NCI-H1417 treated with DMSO at 0.1 percent for 48 hours (cell line): Measurements from ENCODE around the gene PDE4A.
"Not testable (repeated sequence)": the region's sequence is repeated elsewhere in the genome, so short reads cannot be mapped to it uniquely, and the experiment has no call there.

Experiments
- DNase-seq: peaks from one replicate; lab custom pipeline; 2025; lab: John Stamatoyannopoulos, UW

The PDE4A gene

GRCh38 chr19:10462042-10462441 is 41.7 kb downstream of the PDE4A start:
- not testable (repeated sequence) for DNase-seq

DNA sequence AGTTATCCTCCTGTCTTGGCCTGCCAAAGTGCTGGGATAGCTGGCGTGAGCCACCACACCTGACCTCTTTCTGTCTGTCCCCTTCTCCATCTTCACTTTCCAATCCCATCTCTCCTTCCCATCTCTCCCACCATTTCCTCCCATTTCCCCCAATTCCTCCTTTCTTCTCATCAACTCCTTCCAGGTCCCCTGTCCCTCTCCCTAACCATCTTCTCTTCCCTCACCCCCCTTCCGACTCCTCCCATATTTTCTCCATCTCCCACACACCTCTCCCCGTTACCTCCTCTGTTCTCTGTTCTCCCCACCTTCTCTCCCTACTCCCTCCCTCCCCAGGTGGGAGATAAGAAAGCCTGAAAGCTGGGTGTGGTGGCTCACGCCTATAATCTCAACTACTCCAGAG is 42.2 kb downstream of the PDE4A start:
- no peak for DNase-seq

- no peak for DNase-seq
Measured at GRCh38 chr19:10464456-10464855, 44.1 kb downstream of the PDE4A start.

DNA sequence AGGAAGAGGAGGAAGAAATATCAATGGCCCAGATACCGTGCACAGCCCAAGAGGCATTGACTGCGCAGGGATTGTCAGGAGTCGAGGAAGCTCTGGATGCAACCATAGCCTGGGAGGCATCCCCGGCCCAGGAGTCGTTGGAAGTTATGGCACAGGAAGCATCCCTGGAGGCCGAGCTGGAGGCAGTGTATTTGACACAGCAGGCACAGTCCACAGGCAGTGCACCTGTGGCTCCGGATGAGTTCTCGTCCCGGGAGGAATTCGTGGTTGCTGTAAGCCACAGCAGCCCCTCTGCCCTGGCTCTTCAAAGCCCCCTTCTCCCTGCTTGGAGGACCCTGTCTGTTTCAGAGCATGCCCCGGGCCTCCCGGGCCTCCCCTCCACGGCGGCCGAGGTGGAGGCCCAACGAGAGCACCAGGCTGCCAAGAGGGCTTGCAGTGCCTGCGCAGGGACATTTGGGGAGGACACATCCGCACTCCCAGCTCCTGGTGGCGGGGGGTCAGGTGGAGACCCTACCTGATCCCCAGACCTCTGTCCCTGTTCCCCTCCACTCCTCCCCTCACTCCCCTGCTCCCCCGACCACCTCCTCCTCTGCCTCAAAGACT is 46.9 kb downstream of the PDE4A start:
- DNase-seq: no peak

GRCh38 chr19:10468133-10468532 is 47.8 kb downstream of the PDE4A start:
- no peak for DNase-seq

- no peak for DNase-seq
Measured at GRCh38 chr19:10471909-10472308, 51.6 kb downstream of the PDE4A start.

- no peak for DNase-seq
Measured at GRCh38 chr19:10473192-10473591, 52.9 kb downstream of the PDE4A start.

DNA sequence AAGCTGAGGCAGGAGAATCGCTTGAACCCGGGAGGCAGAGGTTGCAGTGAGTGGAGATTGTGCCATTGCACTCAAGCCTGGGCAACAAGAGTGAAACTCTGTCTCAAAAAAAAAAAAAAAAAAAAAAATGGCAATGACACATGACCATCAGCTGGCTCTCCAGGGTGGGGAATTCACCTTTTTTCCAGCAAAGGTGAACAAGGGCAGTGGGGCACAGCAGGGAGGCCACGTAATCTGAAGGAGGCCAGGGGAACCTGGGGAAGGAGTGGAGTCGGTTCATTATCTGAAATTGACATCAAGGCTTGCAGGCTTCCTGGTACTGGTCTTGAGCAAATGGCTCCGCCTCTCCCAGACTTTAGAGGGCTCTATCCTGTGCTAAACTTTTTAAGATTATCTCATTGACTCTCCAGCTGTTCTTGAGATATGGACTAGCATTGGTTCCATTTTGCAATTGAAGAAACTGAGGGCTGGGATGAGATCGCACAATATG is 54.7 kb downstream of the PDE4A start:
- DNase-seq: no peak

DNA sequence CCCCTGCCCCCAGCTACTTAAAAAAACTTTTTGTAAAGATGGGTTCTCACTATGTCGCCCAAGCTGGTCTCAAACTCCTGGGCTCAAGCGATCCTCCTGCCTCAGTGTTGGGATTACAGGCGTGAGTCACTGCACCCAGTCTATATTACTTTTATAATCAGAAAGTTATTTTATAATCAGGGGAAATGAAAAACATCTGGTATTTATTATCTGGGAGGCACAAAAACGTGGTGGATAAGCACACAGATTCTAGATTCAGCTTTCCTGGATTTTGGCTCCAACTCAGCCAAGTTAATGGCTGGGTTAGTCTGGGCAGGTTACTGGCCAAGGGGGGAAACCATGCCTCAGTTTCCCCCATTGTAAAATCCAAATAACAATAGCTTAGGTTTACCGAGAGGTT is 58.1 kb downstream of the PDE4A start:
- no peak for DNase-seq

- DNase-seq: peak; percentile 59
Measured at GRCh38 chr19:10478903-10479384, 58.6 kb downstream of the PDE4A start.

DNA sequence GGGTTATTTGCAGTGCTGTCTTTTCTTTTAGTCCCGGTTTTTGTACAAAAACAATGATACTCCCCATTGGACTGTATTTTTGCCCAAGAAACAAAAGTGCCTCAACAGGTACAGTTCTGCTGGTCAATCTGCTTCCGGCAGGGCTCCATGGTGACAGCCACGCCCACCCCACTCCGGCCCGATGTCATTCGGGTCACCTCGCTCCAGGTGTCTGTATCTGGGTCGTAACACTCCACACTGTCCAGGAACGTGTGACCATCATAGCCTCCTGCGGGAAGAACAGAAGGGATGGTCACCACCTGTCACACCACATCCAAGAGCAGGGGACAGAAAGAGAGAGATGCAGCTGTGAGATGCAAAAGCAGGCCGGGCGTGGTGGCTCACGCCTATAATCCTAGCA is 66.2 kb downstream of the PDE4A start:
- DNase-seq: no peak

DNA sequence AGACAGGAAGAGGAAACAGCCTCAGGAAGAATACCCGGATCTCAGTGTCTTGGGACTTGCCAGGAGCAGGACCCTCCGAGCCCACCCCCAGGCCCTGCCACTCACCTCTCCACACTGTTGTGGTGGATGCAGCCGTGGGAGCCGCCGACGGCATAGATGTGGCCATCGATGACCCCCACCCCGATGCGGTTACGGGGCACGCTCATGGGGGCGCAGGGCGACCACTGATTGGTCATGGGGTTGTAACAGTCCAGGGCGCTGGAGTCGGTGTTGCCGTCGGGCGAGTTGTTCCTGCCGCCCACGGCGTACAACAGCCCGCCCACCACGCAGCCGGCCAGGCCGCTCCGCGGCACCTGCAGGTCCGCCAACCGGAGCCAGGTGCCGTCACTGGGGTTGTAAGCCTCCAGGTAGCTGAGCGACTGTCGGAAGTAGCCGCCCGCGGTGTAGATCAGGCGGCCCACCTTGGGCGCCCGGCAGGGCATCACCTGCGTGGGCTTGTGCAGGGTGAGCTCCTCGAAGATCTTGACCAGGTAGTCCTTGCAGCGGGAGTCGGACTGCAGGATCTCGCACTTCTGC is 71.2 kb downstream of the PDE4A start:
- DNase-seq: no peak

GRCh38 chr19:10497371-10497770 is 77.0 kb downstream of the PDE4A start:
- DNase-seq: no peak

DNA sequence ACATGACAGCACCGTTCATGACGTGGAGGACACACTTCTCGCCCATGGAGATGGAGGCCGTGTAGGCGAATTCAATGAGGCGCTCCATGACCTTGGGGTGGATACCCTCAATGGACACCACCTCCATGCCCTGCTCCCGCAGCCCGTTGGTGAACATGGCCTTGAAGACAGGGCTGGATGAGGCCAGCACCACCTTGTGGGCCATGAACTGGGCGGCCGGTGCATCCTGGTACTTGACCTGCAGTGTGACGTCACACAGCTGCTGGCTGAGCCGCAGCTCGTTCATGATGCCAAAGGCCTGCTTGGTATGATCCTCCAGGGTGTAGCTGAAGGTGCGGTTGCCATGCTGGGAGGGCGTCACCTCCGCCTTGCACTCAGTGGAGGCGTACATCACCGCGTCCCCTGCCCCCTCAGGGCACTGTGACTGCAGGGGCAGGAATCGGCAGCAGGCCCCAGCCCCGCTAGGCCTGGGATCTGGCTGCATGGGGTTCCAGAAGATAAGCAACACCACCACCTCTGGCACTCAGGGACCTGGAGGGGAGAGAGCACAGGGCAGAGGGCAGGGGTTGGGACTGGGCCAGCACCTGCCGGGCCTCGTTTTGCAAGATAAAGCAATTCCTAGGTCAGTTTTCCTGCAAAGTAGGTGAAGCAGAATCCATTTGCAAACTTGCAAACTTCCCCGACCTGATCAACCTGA is 79.4 kb downstream of the PDE4A start:
- no peak for DNase-seq

GRCh38 chr19:10500247-10500592 is 79.9 kb downstream of the PDE4A start:
- DNase-seq: no peak

DNA sequence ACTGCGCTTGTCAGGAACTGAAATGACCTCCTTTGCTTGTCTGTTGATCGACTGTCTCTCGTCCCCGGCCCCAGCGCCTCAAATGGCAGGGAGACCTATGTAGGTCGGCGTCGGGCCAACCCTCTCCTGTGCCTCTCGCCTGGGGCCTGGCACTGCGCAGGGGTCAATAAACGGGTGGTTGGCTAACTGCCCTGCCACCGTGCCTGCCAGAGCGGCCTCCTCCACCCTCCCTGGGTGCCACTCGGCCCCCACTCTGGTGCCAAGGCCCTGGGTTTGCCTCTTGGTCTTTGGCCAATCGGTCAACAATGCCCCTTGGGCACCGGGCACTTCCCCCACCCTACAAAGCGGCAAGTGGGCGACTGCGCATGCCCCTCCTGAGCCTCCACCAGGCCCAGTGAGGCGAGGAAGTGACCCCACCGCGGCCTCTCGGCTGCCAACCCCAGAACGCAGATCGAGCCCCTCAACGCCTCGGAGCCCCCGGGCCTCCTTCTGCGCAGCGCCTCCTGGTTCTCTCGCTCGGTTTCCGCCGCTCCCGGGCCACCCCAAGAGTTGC is 81.7 kb downstream of the PDE4A start:
- DNase-seq: no peak

GRCh38 chr19:10502524-10503001 is 82.2 kb downstream of the PDE4A start:
- DNase-seq: peak; percentile 77

- no peak for DNase-seq
Measured at GRCh38 chr19:10503002-10503789, 82.9 kb downstream of the PDE4A start, which contains the start of gene KEAP1. Gene KEAP1 (minus strand): TSS chr19:10503356. CDS start chr19:10500033, 3,323 bp downstream.

DNA sequence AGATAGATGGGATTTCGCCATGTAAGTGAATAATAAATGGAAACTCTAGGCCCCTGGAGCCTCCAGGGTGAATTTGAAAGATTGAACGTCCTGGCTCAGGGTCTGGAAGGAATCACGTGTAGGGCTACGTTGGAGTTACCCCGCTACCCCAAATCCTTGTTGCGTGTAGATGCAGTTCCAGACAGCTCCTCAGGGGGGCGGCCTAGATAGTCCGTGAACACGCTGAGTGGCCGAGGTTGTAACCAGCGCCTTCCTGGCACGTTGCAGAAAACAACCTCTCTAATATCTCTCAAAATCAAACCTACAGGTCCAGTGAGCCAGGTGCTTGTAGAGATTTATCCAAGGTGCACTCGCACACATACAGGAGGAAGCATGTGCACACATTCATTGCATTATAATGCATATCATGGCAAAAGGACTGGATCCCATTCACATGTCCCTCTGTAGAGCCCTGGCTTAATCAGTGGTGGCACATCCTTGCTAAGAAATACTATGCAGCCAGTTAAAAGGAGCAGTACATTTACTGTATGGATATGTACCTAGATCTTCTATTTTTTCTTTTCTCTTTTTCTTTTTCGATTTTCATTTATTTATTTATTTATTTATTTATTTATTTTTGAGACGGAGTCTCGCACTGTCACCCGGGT is 85.4 kb downstream of the PDE4A start:
- no peak for DNase-seq

DNA sequence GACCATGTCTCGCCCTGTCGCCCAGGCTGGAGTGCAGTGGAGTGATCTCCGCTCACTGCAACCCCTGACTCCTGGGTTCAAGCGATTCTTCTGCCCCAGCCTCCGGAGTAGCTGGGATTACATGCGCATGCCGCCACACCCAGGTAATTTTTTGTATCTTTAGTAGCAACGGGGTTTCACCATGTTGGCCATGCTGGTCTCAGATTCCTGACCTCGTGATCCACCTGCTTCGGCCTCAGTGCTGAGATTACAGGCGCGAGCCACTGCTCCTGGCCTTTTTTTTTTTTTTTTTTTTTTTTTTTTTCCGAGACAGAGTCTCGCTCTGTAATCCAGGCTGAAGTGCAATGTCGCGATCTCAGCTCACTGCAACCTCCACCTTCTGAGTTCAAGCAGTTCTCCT is 87.7 kb downstream of the PDE4A start:
- DNase-seq: no peak

DNA sequence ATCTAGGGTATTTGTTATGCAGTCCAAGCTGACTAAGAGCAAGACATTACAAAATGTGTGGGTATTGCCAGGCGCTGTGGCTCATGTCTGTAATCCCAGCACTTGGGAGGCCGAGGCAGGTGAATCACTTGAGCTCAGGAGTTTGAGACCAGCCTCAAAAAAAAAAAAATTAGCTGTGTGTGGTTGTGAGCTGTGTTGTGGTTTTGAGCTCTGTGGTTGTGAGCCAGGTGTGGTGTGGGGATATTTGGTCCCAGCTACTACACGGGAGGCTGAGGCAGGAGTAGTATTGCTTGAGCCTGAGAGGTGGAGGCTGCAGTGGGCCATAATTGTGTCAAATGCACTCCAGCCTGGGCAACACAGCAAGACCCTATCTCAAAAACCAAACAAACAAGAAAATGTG is 88.4 kb downstream of the PDE4A start:
- DNase-seq: no peak
